Mucosa of descending colon (tissue), 3 donors: ENCODE measurements around the gene CLOCK. TPM values are rescaled to one million over a fixed set of nuclear protein-coding genes. Genes with fewer than 3 reads are reported as not detected.

ENCODE experiments used
- ATAC-seq: fragments of 200-7000 bp; cut with Tn5 transposase; one replicate; pipeline ENCODE4 v1.9.1; 2020; ENCODE audit warnings: mild to moderate bottlenecking, moderate library complexity
- DNase-seq, 3 donors: peaks; one replicate each; pipeline ENCODE4 v3.0.0-alpha.2; 2020
- H3K36me3 ChIP-seq: fragments of 200-600 bp; one replicate; pipeline ENCODE4 v1.8.0; 2021; ENCODE audit warnings: low read depth, mild to moderate bottlenecking
- H3K4me1 ChIP-seq: fragments of 200-600 bp; one replicate; pipeline ENCODE4 v1.8.0; 2021; ENCODE audit warnings: low read depth, mild to moderate bottlenecking
- H3K4me3 ChIP-seq: fragments of 200-600 bp; one replicate; pipeline ENCODE4 v1.8.0; 2021; ENCODE audit warnings: mild to moderate bottlenecking
- H3K9me3 ChIP-seq: fragments of 200-600 bp; one replicate; pipeline ENCODE4 v1.8.0; 2021; ENCODE audit warnings: mild to moderate bottlenecking
- CTCF ChIP-seq: fragments of 200-600 bp; IDR thresholded peaks from one replicate; pipeline ENCODE4 v1.8.0; 2022; ENCODE audit warnings: antibody characterized with exemption, mild to moderate bottlenecking
- intact Hi-C, 2 donors: fragments of 100-400 bp; cut with DNase I in 1 of 2; cut with micrococcal nuclease in 1 of 2; formaldehyde crosslinking; loops; one replicate each; pipeline versions ENCODE4 v1.11.0 to v1.11.1; 2022; cut with DNase I, micrococcal nuclease
- total RNA-seq, 3 donors: library from RNA; stranded (reverse); fragmentation: NEBNext Ultra II Directional in 2 of 3; extraction: Animal tissue kit (Norgen Biotek cat#: 25700) in 2 of 3; gene quantifications; one replicate each; pipeline versions ENCODE4 v1.2.1 to v1.2.4, GENCODE V29; 2021 to 2023
- donor health status: DM: no; HTN: no; CAD: no; lungs with moderate emphysema.
- donor health status: DM: no; HTN: no; CAD: no.
- donor health status: DM: no; HTN: yes; CAD: no.

CLOCK gene
- total RNA-seq, 3 donors from 2014 or later = 17.4 to 33.1 (median 25.3) TPM

GRCh38 chr4:55407764-55408163, 138.9 kb downstream of the CLOCK start:
- DNase-seq = no peak
- no peak overlapping the region for H3K4me3 ChIP-seq
- TF ChIP-seq CTCF = no peak
- no peaks in the 10 kb centered on the region for H3K9me3 ChIP-seq
- H3K4me1 ChIP-seq = no peaks in the 10 kb centered on the region
- ATAC-seq = no peak
- no peaks in the 10 kb centered on the region for H3K36me3 ChIP-seq
- intact Hi-C loops = no loop called here

GRCh38 chr4:55407119-55407518, 139.6 kb downstream of the CLOCK start:
- H3K4me3 ChIP-seq = no peak overlapping the region
- H3K36me3 ChIP-seq = no peaks in the 10 kb centered on the region
- TF ChIP-seq CTCF = no peak
- DNase-seq (no peak), ATAC-seq (no peak)
- intact Hi-C loops = no loop called here
- H3K4me1 ChIP-seq = no peaks in the 10 kb centered on the region
- H3K9me3 ChIP-seq = no peaks in the 10 kb centered on the region

GRCh38 chr4:55406545-55406944, 140.2 kb downstream of the CLOCK start:
- no peak for TF ChIP-seq CTCF
- Histone ChIP-seq H3K9me3 (no peaks in the 10 kb centered on the region), H3K36me3 (no peaks in the 10 kb centered on the region), H3K4me3 (no peak overlapping the region), H3K4me1 (no peaks in the 10 kb centered on the region)
- intact Hi-C loops = no loop called here
- DNase-seq = no peak
- ATAC-seq = no peak

GRCh38 chr4:55405073-55405472, 141.6 kb downstream of the CLOCK start:
- Histone ChIP-seq H3K9me3 (no peaks in the 10 kb centered on the region), H3K4me3 (no peak overlapping the region), H3K4me1 (no peaks in the 10 kb centered on the region), H3K36me3 (no peaks in the 10 kb centered on the region)
- no peak for TF ChIP-seq CTCF
- no peak for ATAC-seq
- intact Hi-C loops = no loop called here
- DNase-seq = no peak

- no peaks in the 10 kb centered on the region for H3K36me3 ChIP-seq
- peaks cover 26% of the 10 kb centered on the region for H3K4me1 ChIP-seq
- DNase-seq = no peak
- no peak overlapping the region for H3K4me3 ChIP-seq
- no peak for ATAC-seq
- no peaks in the 10 kb centered on the region for H3K9me3 ChIP-seq
- intact Hi-C loops = loop anchor here in 1 of 2 donors (10.0 kb wide), 1 partner anchor 55 kb away; the partner anchor contains the start of gene SRD5A3
- no peak for TF ChIP-seq CTCF
These were observed 147.1 kb downstream of the CLOCK start for GRCh38 chr4:55399581-55399980.

GRCh38 chr4:55398966-55399365, 147.7 kb downstream of the CLOCK start:
- no peak for DNase-seq
- intact Hi-C loops = loop anchor here in 1 of 2 donors (10.0 kb wide), 1 partner anchor 54 kb away; the partner anchor contains the start of gene SRD5A3
- Histone ChIP-seq H3K36me3 (no peaks in the 10 kb centered on the region), H3K4me1 (peaks cover 26% of the 10 kb centered on the region), H3K4me3 (no peak overlapping the region), H3K9me3 (no peaks in the 10 kb centered on the region)
- TF ChIP-seq CTCF = no peak
- ATAC-seq = no peak
